Measurements from ENCODE around the gene UBR1.

GRCh38 chr15:43146184-43146583 is 40.3 kb upstream of the UBR1 start:
- no peak for TF ChIP-seq CTCF (IDR thresholded peaks at IDR 0.05)
- no peak for TF ChIP-seq POLR2A (IDR thresholded peaks at IDR 0.05)
- no peak for TF ChIP-seq EP300 (IDR thresholded peaks at IDR 0.05)

All from tibial nerve (tissue), 4 donors.